NCI-H1436 treated with DMSO at 0.1 percent for 48 hours (cell line): ENCODE measurements around the gene NCKAP1.

Experiments
- DNase-seq: peaks from one replicate; lab custom pipeline; 2025; lab: John Stamatoyannopoulos, UW

NCKAP1 gene

GRCh38 chr2:182949052-182949451 is 89.2 kb downstream of the NCKAP1 start:
- no peak for DNase-seq

- DNase-seq: no peak
Observed at GRCh38 chr2:182946958-182947369, 91.3 kb downstream of the NCKAP1 start.

GRCh38 chr2:182943339-182943738 is 94.9 kb downstream of the NCKAP1 start:
- no peak for DNase-seq

- no peak for DNase-seq
Observed at GRCh38 chr2:182942756-182943155, 95.5 kb downstream of the NCKAP1 start.

GRCh38 chr2:182941919-182942318 is 96.3 kb downstream of the NCKAP1 start:
- no peak for DNase-seq

GRCh38 chr2:182941121-182941722 is 97.0 kb downstream of the NCKAP1 start:
- DNase-seq: no peak

- DNase-seq: no peak
Observed at GRCh38 chr2:182937870-182938269, 100.4 kb downstream of the NCKAP1 start.

GRCh38 chr2:182933629-182934028 is 104.6 kb downstream of the NCKAP1 start:
- no peak for DNase-seq

- DNase-seq: no peak
Observed at GRCh38 chr2:182929972-182930371, 108.3 kb downstream of the NCKAP1 start.

GRCh38 chr2:182924306-182924705 is 114.0 kb downstream of the NCKAP1 start:
- no peak for DNase-seq

GRCh38 chr2:182921234-182921633 is 117.0 kb downstream of the NCKAP1 start:
- no peak for DNase-seq

GRCh38 chr2:182920631-182921056 is 117.6 kb downstream of the NCKAP1 start:
- no peak for DNase-seq

GRCh38 chr2:182920089-182920488 is 118.2 kb downstream of the NCKAP1 start:
- DNase-seq: no peak

GRCh38 chr2:182918961-182919652 is 119.2 kb downstream of the NCKAP1 start:
- no peak for DNase-seq

GRCh38 chr2:182917924-182918323 is 120.3 kb downstream of the NCKAP1 start:
- DNase-seq: no peak

GRCh38 chr2:182916417-182916816 is 121.8 kb downstream of the NCKAP1 start:
- DNase-seq: no peak

- no peak for DNase-seq
Observed at GRCh38 chr2:182915369-182916326, 122.6 kb downstream of the NCKAP1 start.

- no peak for DNase-seq
Observed at GRCh38 chr2:182914852-182915251, 123.4 kb downstream of the NCKAP1 start.

GRCh38 chr2:182913064-182913463 is 125.2 kb downstream of the NCKAP1 start:
- no peak for DNase-seq

GRCh38 chr2:182912518-182912915 is 125.7 kb downstream of the NCKAP1 start:
- no peak for DNase-seq

GRCh38 chr2:182911813-182912517 is 126.3 kb downstream of the NCKAP1 start:
- DNase-seq: no peak

GRCh38 chr2:182910965-182911364 is 127.3 kb downstream of the NCKAP1 start:
- no peak for DNase-seq
